ENCODE measurements around the gene AHI1.

Gene AHI1

GRCh38 chr6:135434095-135434494 is 63.4 kb downstream of the AHI1 start:
- Histone ChIP-seq H3K36me3 (no peaks in the 10 kb centered on the region), H3K9me3 (no peaks in the 10 kb centered on the region), H3K27ac (no peak overlapping the region), H3K27me3 (no peaks in the 10 kb centered on the region), H3K4me3 (ENCODE audit: low read depth in 1 of 2, low read length in 1 of 2) (no peak overlapping the region), H3K4me1 (ENCODE audit: control insufficient read depth in 1 of 2, insufficient read depth in 1 of 2, low read depth in 1 of 2, low read length in 1 of 2) (no peaks in the 10 kb centered on the region)
- TF ChIP-seq CTCF (IDR thresholded peaks at IDR 0.05): no peak

- TF ChIP-seq CTCF (IDR thresholded peaks at IDR 0.05): no peak
- Histone ChIP-seq H3K27ac (no peak overlapping the region), H3K4me3 (ENCODE audit: low read depth in 1 of 2, low read length in 1 of 2) (no peak overlapping the region), H3K9me3 (no peaks in the 10 kb centered on the region), H3K27me3 (no peaks in the 10 kb centered on the region), H3K36me3 (no peaks in the 10 kb centered on the region), H3K4me1 (ENCODE audit: control insufficient read depth in 1 of 2, insufficient read depth in 1 of 2, low read depth in 1 of 2, low read length in 1 of 2) (peaks cover 19% of the 10 kb centered on the region in 2 experiments)
Measured at GRCh38 chr6:135428078-135428477, 69.5 kb downstream of the AHI1 start.

- Histone ChIP-seq H3K9me3 (no peaks in the 10 kb centered on the region), H3K4me1 (ENCODE audit: control insufficient read depth in 1 of 2, insufficient read depth in 1 of 2, low read depth in 1 of 2, low read length in 1 of 2) (peaks cover 19% of the 10 kb centered on the region in 2 experiments), H3K36me3 (no peaks in the 10 kb centered on the region), H3K4me3 (ENCODE audit: low read depth in 1 of 2, low read length in 1 of 2) (no peak overlapping the region), H3K27me3 (no peaks in the 10 kb centered on the region), H3K27ac (no peak overlapping the region)
- TF ChIP-seq CTCF (IDR thresholded peaks at IDR 0.05): no peak
Measured at GRCh38 chr6:135426833-135427232, 70.7 kb downstream of the AHI1 start.

- Histone ChIP-seq H3K9me3 (no peaks in the 10 kb centered on the region), H3K4me1 (ENCODE audit: control insufficient read depth in 1 of 2, insufficient read depth in 1 of 2, low read depth in 1 of 2, low read length in 1 of 2) (peaks cover 19% of the 10 kb centered on the region in 2 experiments), H3K27ac (peak overlapping the region; percentile 26), H3K4me3 (ENCODE audit: low read depth in 1 of 2, low read length in 1 of 2) (no peak overlapping the region), H3K27me3 (no peaks in the 10 kb centered on the region), H3K36me3 (no peaks in the 10 kb centered on the region)
- TF ChIP-seq CTCF (IDR thresholded peaks at IDR 0.05): no peak
Measured at GRCh38 chr6:135424385-135424784, 73.2 kb downstream of the AHI1 start.

GRCh38 chr6:135423649-135424128 is 73.9 kb downstream of the AHI1 start:
- Histone ChIP-seq H3K4me1 (ENCODE audit: control insufficient read depth in 1 of 2, insufficient read depth in 1 of 2, low read depth in 1 of 2, low read length in 1 of 2) (peaks cover 19% of the 10 kb centered on the region in 2 experiments), H3K9me3 (no peaks in the 10 kb centered on the region), H3K36me3 (no peaks in the 10 kb centered on the region), H3K4me3 (ENCODE audit: low read depth in 1 of 2, low read length in 1 of 2) (no peak overlapping the region), H3K27me3 (no peaks in the 10 kb centered on the region), H3K27ac (peak overlapping the region; percentile 26)
- peak; percentile 29 for TF ChIP-seq CTCF (IDR thresholded peaks at IDR 0.05)

GRCh38 chr6:135419162-135419561 is 78.4 kb downstream of the AHI1 start:
- Histone ChIP-seq H3K4me1 (ENCODE audit: control insufficient read depth in 1 of 2, insufficient read depth in 1 of 2, low read depth in 1 of 2, low read length in 1 of 2) (peaks cover 6% of the 10 kb centered on the region in 2 experiments), H3K9me3 (no peaks in the 10 kb centered on the region), H3K4me3 (ENCODE audit: low read depth in 1 of 2, low read length in 1 of 2) (no peak overlapping the region), H3K27ac (no peak overlapping the region), H3K36me3 (no peaks in the 10 kb centered on the region), H3K27me3 (no peaks in the 10 kb centered on the region)
- no peak for TF ChIP-seq CTCF (IDR thresholded peaks at IDR 0.05)
